ENCODE results near the gene VWA5B2.

VWA5B2 gene

DNA sequence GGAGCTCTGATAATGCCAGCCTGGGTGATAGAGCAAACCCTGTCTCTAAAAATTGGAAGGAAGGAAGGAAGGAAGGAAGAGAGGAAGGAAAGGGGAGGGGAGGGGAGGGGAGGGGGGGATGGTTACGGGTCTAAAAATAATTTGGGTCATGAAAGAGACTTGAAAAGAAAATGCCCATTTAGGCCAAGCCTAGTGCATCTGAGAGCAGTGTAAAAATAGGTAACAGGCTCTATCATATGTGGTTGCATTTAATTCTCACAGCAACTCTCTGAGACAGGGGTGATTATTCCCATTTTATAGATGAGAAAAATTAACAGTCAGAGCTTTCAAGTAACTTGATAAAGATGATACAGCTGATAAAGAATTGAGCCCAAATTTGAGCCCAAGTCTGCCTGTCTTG, 42.9 kb downstream of the VWA5B2 start:
- in situ Hi-C loops (cut with MboI; ENCODE audit: low sequenced_read_pairs) = no loop called here

DNA sequence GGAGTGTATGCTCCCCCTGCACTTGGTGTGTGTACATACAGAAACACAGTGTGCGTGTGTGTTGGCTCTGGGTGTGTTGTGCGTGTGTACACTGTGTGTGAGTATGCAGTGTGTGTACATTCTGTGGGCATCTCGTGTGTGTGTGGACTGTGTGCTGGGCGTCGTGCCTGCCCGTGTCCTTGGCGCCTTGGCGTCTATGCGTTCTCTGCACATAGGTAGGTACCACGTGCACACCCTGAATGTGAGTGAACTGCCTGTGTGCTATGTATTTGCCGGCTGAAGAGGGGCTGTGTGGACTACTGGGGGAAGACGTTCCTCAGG, 46.0 kb downstream of the VWA5B2 start:
- in situ Hi-C loops (cut with MboI; ENCODE audit: low sequenced_read_pairs) = no loop called here

DNA sequence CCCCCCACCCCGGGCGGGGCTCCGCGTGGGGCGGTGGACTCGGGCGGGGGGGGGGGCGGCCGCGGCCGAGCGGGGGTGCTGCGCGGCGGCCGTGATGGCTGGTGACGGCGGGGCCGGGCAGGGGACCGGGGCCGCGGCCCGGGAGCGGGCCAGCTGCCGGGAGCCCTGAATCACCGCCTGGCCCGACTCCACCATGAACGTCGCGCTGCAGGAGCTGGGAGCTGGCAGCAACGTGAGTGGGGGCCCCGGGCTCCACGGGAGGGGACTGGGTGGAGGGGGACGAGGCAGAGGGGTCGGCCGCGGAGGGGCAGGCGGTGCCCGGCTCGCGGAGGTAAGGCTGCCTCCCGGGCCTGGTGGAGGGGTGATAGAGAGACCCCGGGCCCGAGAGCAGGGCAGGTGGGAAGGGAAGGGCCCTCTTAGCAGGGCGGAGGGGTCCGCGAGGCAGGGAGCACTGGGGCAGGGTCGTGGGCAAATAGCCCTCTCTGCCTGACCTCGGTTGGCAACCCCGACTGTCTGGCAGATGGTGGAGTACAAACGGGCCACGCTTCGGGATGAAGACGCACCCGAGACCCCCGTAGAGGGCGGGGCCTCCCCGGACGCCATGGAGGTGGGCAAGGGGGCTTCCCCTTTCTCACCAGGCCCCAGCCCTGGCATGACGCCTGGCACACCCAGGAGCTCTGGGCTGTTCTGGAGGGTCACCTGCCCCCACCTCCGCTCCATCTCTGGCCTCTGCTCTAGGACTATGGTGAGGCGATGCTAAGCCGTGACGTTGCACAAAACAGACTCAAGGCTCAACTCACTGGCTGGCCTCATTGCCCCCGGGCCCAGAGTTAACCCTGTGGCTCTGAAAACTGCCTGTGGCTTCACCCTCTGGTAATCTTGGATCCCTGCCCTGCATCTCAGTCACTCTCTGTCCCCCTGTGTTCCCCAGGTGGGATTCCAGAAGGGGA, 46.9 kb downstream of the VWA5B2 start, which contains the start of gene ECE2:
ECE2 (plus strand) TSS at position 62 of the 950 bp plus-strand sequence; CDS start at position 194, 132 bp downstream.
- in situ Hi-C loops (cut with MboI; ENCODE audit: low sequenced_read_pairs) = no loop called here

DNA sequence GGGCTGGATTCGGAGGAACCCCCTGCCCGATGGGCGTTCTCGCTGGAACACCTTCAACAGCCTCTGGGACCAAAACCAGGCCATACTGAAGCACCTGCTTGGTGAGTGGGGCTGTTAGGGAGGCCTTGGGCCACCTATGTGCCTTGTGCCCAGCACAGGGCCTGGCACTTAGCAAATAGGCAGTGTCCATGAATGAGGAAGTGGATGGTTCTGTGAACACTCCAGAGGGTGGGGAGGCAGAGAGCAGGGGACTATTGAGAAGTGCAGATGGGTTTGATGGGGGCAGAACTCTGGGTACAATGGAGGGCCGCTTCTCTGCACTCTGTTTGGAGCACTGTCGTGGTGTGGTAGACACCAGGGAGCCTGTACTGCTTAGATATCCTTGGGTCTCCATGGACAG, 48.0 kb downstream of the VWA5B2 start:
- in situ Hi-C loops (cut with MboI; ENCODE audit: low sequenced_read_pairs) = no loop called here

DNA sequence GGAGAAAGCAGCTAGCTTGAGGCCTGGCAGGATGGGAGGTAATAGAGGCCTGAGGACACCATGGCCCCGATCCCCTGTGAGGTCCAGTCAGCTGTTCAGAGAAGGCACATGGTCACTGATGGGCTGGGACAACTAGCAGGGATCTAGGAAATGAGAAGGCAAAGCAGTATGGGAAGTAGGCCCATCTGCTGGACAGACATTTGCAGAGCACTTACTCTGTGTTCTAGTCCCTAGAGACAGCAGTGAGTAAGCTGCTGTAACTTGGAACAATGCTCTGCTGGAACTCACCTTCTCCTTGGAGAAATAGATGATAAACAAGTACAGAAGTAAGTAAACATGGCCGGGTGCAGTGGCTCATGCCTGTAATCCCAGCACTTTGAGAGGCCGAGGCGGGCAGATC, 53.6 kb downstream of the VWA5B2 start:
- in situ Hi-C loops (cut with MboI; ENCODE audit: low sequenced_read_pairs) = loop anchor here (10.0 kb wide), 1 partner anchor 388 kb away; no protein-coding TSS in a partner anchor

DNA sequence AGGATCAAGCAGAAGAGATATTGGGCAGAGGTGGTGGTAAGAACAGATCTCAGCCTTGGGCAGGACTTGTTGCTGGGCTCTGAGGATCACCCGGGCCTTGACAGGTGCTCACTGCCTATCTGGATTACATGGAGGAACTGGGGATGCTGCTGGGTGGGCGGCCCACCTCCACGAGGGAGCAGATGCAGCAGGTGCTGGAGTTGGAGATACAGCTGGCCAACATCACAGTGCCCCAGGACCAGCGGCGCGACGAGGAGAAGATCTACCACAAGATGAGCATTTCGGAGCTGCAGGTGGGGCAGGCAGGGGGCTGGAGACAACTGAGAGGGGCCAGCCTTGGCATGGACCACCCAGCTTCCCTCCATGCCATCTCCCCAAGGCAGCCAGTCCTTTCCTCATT, 54.3 kb downstream of the VWA5B2 start:
- in situ Hi-C loops (cut with MboI; ENCODE audit: low sequenced_read_pairs) = loop anchor here (10.0 kb wide), 1 partner anchor 389 kb away; no protein-coding TSS in a partner anchor

DNA sequence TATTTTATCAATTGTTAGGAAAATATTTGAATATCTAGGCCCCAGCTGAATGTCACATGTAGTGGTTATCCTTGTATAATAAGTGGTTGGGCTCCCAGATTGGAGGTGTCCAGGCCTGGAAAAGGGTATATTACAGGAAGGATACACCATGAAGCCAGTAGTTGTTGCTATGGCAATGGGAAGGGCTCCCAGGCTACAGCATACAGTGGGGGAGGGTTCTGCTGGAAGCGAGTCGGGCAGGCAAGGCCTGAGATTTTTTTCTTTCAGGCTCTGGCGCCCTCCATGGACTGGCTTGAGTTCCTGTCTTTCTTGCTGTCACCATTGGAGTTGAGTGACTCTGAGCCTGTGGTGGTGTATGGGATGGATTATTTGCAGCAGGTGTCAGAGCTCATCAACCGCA, 55.3 kb downstream of the VWA5B2 start:
- in situ Hi-C loops (cut with MboI; ENCODE audit: low sequenced_read_pairs) = loop anchor here (10.0 kb wide), 1 partner anchor 390 kb away; no protein-coding TSS in a partner anchor

DNA sequence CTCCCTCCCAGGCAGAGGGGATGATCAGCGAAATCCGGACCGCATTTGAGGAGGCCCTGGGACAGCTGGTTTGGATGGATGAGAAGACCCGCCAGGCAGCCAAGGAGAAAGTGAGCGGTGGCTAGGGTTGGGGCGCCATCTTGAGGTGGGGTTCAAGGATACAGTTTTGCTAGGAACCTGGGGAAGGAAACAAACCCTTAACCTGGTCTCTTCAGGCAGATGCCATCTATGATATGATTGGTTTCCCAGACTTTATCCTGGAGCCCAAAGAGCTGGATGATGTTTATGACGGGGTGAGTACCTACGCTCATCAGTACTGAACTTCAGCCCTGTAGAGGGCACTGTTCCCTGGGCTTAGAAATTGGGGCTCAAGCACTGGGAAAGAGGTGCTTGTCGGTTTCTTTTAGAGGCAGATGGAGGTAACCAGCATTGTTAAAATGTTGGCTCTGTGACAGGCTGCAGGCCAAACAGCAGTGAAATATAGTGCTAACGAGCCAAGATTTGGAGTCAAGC, 60.1 kb downstream of the VWA5B2 start:
- in situ Hi-C loops (cut with MboI; ENCODE audit: low sequenced_read_pairs) = loop anchor here (10.0 kb wide), 1 partner anchor 395 kb away; no protein-coding TSS in a partner anchor

DNA sequence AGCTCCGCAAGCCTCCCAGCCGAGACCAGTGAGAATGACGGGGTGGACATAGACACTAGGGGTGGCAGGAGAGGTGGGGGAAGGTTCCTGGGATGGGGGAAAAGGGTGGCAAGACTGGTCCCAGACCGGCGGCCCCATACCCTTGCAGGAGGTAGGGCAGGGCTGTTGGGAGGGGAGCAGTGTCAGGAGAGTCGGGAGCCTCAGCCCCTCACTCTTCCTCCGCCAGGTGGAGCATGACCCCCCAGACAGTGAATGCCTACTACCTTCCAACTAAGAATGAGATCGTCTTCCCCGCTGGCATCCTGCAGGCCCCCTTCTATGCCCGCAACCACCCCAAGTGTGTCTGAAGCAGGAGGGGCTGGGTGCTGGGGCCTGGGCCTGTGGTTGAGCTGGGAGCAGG, 60.9 kb downstream of the VWA5B2 start:
- in situ Hi-C loops (cut with MboI; ENCODE audit: low sequenced_read_pairs) = no loop called here

GRCh38 chr3:184291044-184291737, 61.8 kb downstream of the VWA5B2 start:
- in situ Hi-C loops (cut with MboI; ENCODE audit: low sequenced_read_pairs) = no loop called here

Data from HL-60/S4 treated with phorbol 12-myristate 13-acetate at 8.2 ng/mL for 4 days and 3 days (cell line).